Stimulated activated CD4-positive, alpha-beta T cell treated with anti-CD3 and anti-CD28 coated beads, Interleukin-12 subunit alpha, Interleukin-12 subunit beta, amount 100 ng/mL, for 24 hours (primary cell): ENCODE measurements around the gene GPC4.
"Not testable (repeated sequence)": the region's sequence is repeated elsewhere in the genome, so short reads cannot be mapped to it uniquely, and the experiment has no call there.

Experiments used
- DNase-seq, 2 experiments: peaks; one replicate each; pipeline ENCODE4 v3.0.0-alpha.2; 2020; ENCODE audit warnings: low read depth in 2 of 2

Gene GPC4

DNA sequence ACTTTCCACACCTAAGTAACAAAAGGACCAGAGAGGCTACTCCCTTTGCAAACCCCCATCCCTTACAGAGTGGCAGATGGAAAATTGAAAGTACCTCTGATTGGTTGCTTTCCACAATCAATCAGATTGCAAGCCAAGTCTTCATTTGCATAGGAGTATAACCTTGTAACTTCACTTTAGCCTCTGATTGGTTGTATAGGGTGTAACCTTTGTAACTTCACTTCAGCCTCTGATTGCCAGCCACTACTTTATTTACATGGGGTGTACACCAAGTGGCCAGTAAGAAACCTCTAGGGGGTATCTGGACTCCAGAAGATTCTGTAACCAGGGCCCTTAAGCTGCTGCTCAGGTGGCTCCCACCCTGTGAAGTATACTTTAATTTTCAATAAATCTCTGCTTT, 48.6 kb downstream of the GPC4 start:
- no peak for DNase-seq

DNA sequence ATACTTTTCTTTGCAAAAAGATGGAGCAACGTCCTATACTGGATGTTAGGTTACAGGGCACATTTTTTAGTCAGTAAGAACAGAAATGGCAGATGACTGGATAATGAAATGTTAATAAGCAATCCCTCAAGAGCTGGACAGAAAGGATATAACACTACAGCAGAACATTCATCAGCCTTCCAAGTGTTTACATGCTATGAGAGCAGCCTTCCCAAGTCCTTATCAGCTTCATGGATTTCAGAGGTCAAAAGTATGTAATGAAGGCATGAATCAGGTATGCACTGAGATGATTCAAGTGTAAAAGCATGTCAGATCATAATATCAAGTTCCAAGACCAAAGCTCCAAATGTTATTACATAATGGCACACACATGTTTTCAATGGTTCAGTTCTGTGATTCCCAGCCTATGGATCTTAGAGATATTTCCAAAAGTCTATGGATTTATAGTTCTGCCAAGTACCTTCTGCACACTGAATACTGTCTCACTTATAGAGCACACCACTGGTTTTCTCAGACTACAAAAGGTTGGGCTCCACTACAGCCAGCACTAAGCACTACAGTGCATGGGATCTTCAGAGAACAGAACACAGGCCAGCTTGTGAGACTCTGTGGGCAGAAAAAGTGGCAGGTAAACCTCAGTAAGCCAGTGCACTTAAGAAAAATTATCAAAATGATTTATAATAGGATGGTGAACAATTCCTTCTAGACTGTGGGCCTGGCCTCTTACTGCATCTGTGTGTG, 49.2 kb downstream of the GPC4 start:
- no peak for DNase-seq

DNA sequence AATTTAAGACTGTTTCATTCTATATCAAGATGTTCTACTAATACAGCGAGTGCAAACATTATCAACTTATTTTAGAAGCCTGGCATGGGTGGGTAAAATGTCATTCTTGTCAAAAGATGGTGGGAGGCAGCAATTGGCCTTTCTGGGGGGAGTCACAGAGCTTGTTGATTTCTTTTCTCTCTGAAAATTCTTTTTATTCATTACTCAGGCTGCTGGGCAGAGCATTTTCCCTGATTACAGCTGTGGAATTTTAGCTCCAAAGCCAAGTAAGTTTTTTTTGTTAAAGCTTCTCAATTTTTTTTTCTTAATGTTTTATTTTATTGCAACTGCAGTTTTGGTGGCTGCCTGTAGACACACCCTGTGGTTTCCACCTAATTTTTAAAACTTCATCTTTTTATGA, 50.4 kb downstream of the GPC4 start:
- DNase-seq, result no peak

DNA sequence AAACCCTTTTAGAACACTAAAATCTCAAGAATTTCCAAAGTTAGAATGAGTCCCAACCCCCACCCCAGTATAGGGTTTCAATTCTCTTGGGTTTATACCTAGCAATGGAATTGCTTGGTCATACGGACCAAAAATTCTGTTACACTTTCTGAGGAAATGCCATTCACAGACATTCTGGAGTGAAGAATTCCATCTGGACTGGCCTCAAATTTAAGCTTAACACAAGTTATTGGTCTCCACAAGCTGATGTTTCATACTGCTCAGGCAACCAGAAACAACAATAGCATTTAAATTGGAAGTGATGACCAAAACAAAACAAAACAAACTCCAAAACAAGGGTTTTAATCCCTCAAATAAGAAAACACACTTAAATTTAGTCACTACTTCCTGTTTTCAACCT, 51.1 kb downstream of the GPC4 start:
- no peak for DNase-seq

DNA sequence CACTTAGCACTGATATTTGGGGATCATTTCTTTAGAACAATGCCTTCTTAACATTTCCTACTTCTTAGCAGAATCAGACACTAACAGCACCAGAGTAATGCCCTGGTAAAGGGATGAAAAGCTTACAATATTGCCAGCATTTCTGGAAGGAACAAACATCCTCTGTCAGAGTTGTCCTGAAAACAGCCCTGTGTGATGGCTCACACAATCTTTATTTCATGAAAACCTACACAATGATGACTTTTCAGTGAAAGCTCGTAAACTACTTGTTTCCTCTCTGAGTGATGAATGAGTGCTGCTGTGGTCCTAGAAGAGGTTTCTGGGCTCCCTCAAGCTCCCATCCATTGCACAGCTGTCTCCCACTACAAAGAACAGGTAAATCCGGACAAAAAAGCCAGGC, 52.8 kb downstream of the GPC4 start:
- DNase-seq, result no peak

DNA sequence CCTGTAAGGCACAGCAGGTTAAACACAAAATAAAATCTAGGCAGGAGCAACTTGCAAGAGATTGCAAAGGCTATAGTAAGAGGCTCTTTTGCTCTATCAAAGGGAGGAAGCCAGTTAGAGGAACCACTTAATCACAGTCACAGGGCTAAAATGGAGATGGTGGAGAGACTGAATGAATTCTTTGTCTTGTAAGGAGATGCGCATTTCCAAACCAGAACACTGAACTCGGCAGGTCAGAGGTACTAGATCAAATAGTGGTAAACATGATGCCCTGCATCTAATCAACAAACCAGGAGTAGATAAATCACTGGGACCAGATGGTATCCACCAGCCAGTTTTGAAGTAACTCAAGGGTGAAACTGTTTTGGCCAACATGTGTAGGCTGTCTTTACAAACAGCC, 55.8 kb downstream of the GPC4 start:
- DNase-seq, result no peak

DNA sequence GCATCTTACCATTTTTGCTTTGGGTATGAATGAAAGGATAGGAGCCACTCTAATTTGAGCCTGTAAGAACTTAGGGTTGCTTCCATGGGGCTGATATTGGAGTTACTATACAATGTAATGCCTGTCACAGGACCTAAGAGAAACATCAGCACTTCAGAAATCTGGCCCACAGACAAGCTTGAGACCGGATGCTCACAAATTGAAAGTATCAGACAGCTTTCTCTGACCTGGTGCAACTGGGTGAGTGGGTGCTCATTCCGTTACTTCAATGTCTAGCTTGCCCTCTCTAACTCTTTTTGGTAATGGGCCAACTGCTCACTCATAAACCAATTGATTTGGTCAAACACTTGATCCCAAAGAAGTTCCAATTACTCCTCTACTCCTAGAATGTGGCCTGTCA, 62.1 kb downstream of the GPC4 start:
- no peak for DNase-seq

DNA sequence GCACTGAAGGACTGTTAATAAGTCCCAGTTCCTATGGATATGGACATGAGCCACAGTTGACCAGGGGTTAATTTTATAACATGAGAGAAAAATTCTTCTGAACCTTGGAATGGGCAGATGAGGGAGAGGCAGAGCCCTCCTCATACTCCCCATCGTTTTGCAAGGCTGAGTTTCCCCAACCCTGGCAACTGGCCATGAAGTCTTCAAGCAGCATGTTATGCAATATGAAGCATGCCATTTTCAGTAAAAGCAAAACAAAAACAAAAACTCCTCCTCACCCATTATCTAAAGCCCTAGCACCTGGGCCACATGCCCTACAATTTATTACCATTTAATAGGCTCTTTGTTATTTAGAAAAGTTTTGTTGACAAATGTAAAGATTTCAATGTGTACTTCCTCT, 64.5 kb downstream of the GPC4 start:
- no peak for DNase-seq

DNA sequence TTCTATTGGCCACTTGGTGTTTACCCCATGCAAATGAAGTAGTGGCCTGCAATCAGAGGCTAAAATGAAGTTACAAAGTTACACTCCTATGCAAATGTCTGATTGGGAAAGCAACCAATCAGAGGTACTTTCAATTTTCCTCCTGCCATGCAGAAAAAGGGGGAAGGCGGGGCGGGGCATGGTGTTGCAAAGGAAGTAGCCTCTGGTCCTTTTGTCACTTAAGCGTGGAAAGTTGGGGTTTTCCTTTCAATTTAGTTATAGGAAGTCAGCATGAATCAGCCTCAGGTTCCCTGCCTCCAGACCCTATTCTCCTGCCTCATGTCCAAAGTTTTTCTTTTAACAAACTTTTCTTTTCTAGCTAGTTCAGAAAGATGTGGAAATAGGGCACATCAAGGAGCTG, 69.3 kb downstream of the GPC4 start:
- no peak for DNase-seq

DNA sequence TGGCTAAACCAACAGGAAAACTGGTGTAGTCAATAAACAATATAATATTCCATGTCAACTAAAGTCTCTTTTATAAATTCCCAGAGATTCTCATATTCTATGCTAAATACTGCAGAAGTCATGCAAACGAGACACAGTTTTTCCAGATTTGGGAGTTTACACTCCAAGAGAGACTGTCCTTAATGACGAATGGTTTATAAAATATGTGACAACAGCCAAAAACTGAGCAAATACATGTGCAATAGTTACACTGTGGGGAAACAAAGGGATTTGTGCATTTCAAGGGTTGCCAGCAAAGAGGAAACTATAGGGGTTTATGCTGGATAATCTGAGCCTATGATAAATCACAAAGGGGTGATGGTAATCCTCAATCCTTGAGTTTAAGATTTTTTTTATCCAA, 75.7 kb downstream of the GPC4 start:
- DNase-seq, result no peak

DNA sequence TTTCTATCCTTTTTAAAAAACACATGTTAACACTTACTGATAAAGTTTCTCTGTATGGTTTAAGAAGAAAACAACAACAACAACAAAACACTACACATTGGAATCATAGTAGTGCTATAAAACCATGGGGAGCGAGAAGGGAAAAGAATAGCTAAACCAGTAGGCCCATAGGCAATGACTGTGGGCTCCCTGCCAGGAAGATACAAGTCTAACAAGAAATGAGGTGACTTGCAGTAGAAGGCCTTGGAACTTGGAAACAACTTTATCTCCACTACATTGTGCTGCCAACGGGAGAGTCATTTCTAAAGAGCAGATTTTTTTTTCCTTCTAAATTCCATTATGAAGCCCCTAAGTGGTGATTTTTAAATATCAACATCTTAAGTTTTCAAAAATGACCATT, 78.0 kb downstream of the GPC4 start:
- no peak for DNase-seq

DNA sequence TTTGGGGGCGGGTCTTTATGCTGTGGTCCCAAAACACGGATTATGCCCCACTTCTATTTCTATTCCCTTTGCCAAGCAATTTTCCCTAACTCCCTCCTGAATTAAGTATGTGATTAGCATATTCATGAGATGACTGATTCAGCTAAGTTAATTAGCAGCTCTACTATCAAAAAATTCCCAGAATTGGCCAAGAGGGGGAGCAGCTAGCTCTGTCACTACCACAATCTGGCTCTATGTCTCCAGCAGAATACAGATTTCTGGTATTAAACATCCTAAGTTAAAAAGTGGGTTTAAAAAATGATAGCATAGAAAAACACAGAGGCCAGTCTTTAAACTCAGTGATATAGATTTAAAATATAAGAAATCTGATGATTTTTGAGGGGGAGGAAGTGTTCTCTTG, 80.3 kb downstream of the GPC4 start:
- no peak for DNase-seq

DNA sequence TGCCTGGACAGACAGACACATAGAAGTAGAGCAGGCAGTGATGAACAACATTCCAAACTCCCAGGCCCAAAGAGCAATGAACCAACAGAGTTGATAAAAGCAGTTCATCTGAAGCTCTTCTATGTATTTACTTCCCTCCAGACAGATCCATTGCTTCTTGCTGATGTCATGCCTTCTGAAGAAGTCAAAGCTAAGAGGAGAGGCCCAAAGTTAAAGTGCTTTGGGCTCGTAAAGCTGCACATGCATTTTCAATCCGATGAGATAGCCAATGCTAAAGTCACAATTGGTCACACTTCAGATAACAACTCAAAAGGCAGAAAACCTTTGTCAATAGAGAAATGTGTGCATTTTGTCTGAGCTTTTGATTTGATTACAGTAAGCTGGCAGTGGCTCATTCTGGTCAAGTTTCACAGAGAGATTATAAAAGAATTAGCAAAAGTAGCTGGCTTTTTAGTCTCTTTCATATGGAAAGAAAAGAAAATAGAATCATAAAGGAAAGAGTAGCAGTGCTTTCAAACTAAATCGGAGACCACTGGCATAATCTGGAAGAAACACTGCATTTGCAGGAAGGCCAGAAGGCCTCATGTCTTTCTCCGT, 82.0 kb downstream of the GPC4 start:
- no peak for DNase-seq

DNA sequence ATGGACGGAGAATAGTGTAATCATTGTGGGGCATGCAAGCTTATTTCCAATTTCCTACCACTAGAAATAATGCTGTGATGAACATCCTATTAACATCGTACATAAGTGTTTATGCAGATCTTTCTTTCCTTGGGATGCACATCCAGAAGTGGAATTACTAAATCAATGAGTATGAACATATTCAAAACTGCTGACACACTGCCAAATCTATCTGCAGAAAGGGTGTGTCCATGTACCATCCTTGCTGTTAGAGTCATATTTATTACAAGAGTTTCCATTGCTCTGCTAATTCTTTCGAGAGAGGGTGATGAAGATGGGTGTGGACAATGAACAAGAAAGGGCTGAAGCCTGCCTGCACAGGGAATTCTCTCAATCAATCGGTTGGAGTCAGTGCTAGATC, 82.6 kb downstream of the GPC4 start:
- DNase-seq, result no peak

DNA sequence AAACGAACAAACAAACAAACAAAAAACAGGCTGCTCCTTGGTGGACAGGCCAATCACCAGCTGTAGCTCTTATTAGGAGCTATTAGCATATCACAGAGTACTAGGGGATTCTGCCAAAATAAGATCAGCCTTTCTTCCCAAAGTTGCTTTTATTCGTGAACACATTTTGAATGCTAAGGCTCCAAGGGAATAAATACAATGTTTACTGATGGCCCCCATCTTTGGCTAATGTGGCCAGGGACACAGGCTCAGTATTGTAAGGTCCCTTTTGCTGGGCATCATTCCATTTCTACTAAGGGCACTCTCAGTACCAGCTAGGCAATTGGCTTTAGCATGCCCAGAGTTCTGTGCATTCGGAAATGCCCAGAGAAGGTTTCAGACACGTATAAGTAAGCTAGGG, 84.3 kb downstream of the GPC4 start:
- DNase-seq, result no peak

DNA sequence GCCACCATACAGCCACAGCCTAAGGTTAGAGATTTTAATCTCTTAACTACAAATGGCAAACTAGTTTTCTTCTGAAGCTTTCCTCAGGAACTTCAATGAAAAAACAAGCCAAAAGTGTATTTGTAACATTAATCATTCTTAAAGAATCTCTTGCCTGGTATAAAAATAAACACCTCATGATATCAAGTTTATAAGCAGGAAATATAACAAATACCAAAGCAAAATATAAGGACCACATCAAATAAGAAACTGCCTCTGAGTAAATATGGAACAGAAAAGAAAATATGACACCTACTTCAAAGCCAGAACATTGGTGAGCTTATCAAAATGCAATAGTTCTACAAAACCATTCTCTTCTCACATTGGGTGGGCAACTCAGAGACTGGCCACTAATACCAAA, 89.9 kb downstream of the GPC4 start:
- DNase-seq, result no peak

DNA sequence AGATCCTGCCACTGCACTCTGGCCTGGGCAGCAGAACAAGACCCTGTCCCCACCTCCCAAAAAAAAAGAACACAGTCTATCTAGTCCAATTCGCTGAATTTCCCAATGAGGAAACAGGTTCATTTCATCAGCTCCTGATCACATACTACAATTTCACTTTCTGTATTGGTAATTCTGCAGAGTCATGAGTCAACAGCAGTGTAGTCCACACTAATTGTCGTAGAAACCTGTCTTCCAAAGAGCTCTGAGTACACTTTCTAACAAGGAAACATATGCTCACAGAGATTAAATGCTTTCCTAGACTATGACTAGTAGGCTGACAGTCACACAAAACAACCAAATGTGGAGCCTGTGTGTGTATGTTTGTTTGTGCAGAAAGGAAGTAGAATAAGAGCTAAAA, 91.9 kb downstream of the GPC4 start:
- no peak for DNase-seq

DNA sequence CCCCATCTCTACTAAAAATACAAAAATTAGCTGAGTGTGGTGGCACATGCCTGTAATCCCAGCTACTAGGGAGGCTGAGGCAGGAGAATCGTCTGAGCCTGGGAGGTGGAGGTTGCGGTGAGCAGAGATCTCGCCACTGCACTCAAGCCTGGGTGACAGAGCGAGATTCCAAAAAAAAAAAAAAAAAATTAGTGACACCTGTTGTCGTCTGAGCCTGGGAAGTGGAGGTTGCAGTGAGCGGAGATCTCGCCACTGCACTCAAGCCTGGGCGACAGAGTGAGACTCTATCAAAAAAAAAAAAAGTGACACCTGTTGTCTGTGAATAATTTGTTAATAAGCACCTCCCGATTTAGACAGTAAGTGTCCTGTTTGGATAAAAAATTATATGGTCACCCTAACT, 93.0 kb downstream of the GPC4 start:
- not testable (repeated sequence) for DNase-seq

DNA sequence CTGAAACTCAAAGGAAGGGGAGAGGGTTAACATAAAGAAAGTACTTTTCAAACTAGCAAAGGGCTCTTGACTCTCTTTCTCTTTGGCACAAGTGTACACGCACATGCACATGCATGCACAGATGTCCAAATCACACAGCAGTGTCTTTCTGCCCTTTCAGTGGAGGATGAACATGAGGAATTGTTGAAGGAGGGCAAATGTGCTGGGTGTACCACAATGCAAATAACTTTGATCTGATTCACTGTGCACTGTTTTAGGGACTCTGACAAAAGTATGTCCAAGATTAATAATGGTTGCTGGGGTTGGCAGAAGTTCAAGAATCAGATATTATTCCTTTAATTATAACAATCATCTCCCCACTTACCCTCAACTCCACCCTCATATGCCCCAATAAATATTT, 93.8 kb downstream of the GPC4 start:
- no peak for DNase-seq

DNA sequence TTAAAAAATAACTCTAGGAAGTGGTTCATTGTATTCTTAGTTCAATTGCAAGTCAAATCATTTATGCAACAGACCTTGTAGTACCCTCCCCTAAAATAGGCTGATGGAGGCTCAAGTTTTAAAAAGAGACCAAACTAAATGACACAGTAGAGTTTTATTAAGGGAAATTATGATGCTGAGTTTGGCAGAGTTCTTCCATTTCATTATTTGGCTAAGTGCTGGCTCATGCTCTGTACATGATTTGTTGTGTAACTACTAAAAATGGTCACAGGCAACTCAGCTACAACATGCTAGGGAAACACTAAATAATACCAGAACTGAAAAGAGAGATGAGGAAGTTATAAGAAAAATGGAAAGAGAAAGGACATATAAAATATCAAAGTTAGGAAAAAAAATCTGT, 101.0 kb downstream of the GPC4 start:
- no peak for DNase-seq

DNA sequence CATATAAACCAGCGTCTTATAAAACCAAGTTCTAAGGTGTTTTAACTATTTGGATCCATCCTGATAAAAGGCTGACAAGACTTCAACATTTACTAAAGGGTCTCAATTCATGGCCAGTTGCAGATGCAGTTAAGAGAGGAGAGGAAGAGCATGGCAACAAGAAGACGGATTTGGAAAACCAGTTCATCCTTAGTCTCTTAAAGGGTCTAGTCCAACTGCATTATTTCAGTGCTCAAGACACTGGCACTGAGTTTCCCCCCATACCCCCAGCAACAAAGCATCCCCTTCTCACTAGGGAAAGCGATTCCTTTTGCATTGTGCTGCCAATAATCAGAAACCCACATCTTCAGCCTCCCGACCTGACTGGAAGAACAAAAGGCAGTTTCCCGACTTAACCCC, 106.8 kb downstream of the GPC4 start:
- DNase-seq, result no peak

DNA sequence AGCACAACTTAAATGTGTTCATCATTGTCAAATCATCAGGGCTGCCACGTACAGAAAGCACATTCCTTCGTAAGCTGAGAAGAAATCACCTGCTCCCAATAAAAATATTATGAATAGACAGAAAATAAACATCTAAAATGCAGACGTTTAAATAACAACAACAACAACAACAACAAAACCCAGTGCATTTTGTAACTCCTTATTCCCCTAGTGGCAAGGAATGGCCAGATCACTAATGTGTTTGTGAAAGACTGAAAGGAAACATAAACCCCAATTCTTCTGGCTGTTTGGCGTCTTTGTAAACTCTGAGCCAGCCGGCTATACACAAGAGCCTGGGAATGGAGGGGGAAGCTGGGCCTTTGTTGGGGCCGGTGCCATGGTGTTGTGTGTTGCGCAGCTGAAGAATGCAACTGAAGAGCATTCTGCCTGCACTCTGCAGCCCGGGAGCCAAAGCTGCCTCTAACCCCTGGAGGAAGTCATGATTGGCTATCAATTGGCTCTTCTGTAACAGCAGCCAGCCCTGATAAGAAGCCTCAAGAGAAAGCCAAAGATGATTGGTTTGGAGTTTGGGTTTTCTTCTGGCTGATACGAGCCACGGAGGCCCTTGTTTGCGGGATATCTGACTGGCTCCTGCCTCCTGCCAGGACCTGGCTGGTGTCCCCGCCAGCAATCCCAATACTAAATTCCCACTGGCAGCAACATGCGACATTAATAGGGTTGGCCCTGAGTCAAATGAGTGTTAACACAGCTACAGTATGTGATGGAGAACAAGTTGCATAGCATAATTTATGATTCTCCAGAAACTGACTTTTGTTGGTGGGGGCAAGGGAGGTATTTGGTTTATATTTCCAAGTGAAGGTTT, 107.4 kb downstream of the GPC4 start:
- no peak for DNase-seq

DNA sequence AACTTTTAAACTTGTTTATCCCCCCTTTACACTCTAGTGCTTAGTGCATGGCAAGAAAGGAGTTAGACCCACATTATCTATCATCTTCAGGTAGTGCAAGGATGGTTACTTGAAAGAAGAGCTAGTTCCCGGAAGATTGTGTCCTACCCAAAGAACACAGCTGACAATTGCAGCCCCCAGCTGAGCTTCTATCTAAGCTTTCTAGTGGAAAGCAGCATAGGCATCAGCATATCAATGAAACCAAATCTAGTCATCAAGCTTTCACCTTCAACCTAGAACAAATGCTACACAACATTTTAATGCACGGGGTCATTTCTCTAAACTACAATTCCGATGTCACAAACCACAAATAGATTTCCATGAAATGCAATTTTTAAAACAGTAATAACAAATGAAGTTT, 108.2 kb downstream of the GPC4 start:
- no peak for DNase-seq
